ENCODE data around the gene XIRP1. TPM values are rescaled to one million over a fixed set of nuclear protein-coding genes. Genes with fewer than 3 reads are reported as not detected.

XIRP1 gene
- total RNA-seq, 6 experiments from 2014 or later, result 0.05 to 0.43 (median 0.07) TPM; not detected in 1

GRCh38 chr3:39169712-39170111, 22.7 kb downstream of the XIRP1 start:
- TF ChIP-seq POLR2A (IDR thresholded peaks at IDR 0.05) (no peak), CTCF (IDR thresholded peaks at IDR 0.05) (no peak)
- ATAC-seq, result no peak
- DNase-seq, result no peak
- Histone ChIP-seq H3K27me3 (no peaks in the 10 kb centered on the region), H3K4me1 (peaks cover 0 to 23% (median 8%) of the 10 kb centered on the region in 4 donors), H3K4me3 (no peak overlapping the region), H3K9me3 (no peaks in the 10 kb centered on the region), H3K27ac (no peak overlapping the region), H3K36me3 (no peaks in the 10 kb centered on the region)
- 33% methylated on average over 1 of the region's 1 CpG for WGBS (ENCODE audit: insufficient coverage, low coverage, low lambda C conversion rate, missing lambda C conversion rate)
- intact Hi-C loops (cut with DNase I), result no loop called here

GRCh38 chr3:39168156-39168780, 24.1 kb downstream of the XIRP1 start:
- intact Hi-C loops (cut with DNase I), result no loop called here
- Histone ChIP-seq H3K36me3 (no peaks in the 10 kb centered on the region), H3K27me3 (no peaks in the 10 kb centered on the region), H3K27ac (peak overlapping the region in 1 of 3 donors; percentile 88), H3K9me3 (no peaks in the 10 kb centered on the region), H3K4me1 (peaks cover 0 to 23% (median 8%) of the 10 kb centered on the region in 4 donors), H3K4me3 (no peak overlapping the region)
- no peak for DNase-seq
- ATAC-seq, result no peak
- TF ChIP-seq POLR2A (IDR thresholded peaks at IDR 0.05) (no peak), CTCF (IDR thresholded peaks at IDR 0.05) (no peak)
- WGBS (ENCODE audit: insufficient coverage, low coverage, low lambda C conversion rate, missing lambda C conversion rate), result 84% methylated on average over 3 of the region's 5 CpGs

- WGBS (ENCODE audit: insufficient coverage, low coverage, low lambda C conversion rate, missing lambda C conversion rate), result 5% methylated on average over 1 of the region's 1 CpG
- Histone ChIP-seq H3K4me3 (no peak overlapping the region), H3K4me1 (peaks cover 0 to 23% (median 8%) of the 10 kb centered on the region in 4 donors)
These were observed 25.4 kb downstream of the XIRP1 start for GRCh38 chr3:39166932-39167532.

GRCh38 chr3:39166134-39166710, 26.2 kb downstream of the XIRP1 start:
- WGBS (ENCODE audit: insufficient coverage, low coverage, low lambda C conversion rate, missing lambda C conversion rate), result 72% methylated on average over 2 of the region's 3 CpGs
- H3K27ac ChIP-seq, result peak overlapping the region; percentile 55 to 88 (median 88)
- ATAC-seq, result peak; percentile 28 to 79 (median 59)

More at GRCh38 chr3:39166932-39167532, 25.4 kb downstream of the XIRP1 start:
- DNase-seq, result peak in 1 of 3 donors; percentile 86
- Histone ChIP-seq H3K9me3 (no peaks in the 10 kb centered on the region), H3K36me3 (no peaks in the 10 kb centered on the region), H3K27ac (peak overlapping the region; percentile 55 to 88 (median 88)), H3K27me3 (no peaks in the 10 kb centered on the region)
- TF ChIP-seq CTCF (IDR thresholded peaks at IDR 0.05) (no peak), POLR2A (IDR thresholded peaks at IDR 0.05) (peak; percentile 76)
- intact Hi-C loops (cut with DNase I), result no loop called here
- peak; percentile 81 to 87 (median 82) for ATAC-seq

More at GRCh38 chr3:39166134-39166710, 26.2 kb downstream of the XIRP1 start:
- TF ChIP-seq CTCF (IDR thresholded peaks at IDR 0.05) (no peak), POLR2A (IDR thresholded peaks at IDR 0.05) (no peak)
- Histone ChIP-seq H3K27me3 (no peaks in the 10 kb centered on the region), H3K36me3 (no peaks in the 10 kb centered on the region), H3K4me3 (no peak overlapping the region), H3K9me3 (no peaks in the 10 kb centered on the region), H3K4me1 (peaks cover 0 to 19% (median 8%) of the 10 kb centered on the region in 4 donors)
- DNase-seq, result no peak
- intact Hi-C loops (cut with DNase I), result no loop called here
